ENCODE data around the gene ASPG.

The ASPG gene

DNA sequence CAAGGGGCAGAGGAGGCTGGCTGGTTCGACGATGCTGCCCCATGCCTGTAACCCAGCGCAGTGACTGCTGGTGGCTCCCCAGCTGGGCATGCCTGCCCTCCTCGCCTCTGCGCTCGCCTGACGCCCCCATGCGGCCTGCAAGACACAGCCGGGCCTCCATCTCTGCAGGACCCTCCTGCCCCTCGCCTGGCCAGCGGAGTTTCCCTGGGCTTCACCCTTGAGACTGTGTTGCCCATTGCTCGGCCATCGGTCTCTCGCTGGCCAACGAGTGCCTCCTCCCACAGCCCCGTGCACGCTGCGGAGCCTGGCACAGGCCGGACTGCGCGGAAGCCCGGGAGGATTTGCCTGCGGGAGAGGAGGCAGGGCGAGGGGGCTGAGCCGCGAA lies 17.6 kb downstream of the ASPG start:
- ATAC-seq, result no peak
- TF ChIP-seq ZNF565 (CRISPR knock-in tag; conservative IDR thresholded peaks at IDR 0.05; ENCODE audit: low read depth) (no peak), GLIS3 (CRISPR knock-in tag; IDR thresholded peaks at IDR 0.05) (no peak), ZFP3 (CRISPR knock-in tag; IDR thresholded peaks at IDR 0.05) (no peak), BACH2 (CRISPR knock-in tag; IDR thresholded peaks at IDR 0.05; ENCODE audit: borderline replicate concordance) (no peak), OSR1 (CRISPR knock-in tag; IDR thresholded peaks at IDR 0.05) (no peak), ARNTL (CRISPR knock-in tag; IDR thresholded peaks at IDR 0.05; ENCODE audit: borderline replicate concordance, low read depth) (no peak), TCF4 (CRISPR knock-in tag; IDR thresholded peaks at IDR 0.05; ENCODE audit: borderline replicate concordance) (no peak), ESRRG (CRISPR knock-in tag; IDR thresholded peaks at IDR 0.05) (no peak), RARB (CRISPR knock-in tag; IDR thresholded peaks at IDR 0.05) (no peak), CSDC2 (CRISPR knock-in tag; IDR thresholded peaks at IDR 0.05) (no peak), TSHZ2 (CRISPR knock-in tag; IDR thresholded peaks at IDR 0.05) (no peak), SNAI2 (CRISPR knock-in tag; IDR thresholded peaks at IDR 0.05) (no peak), ISL1 (CRISPR knock-in tag; IDR thresholded peaks at IDR 0.05) (no peak), TOX (CRISPR knock-in tag; IDR thresholded peaks at IDR 0.05; ENCODE audit: borderline replicate concordance) (no peak), ZNF8 (CRISPR knock-in tag; IDR thresholded peaks at IDR 0.05) (no peak)
- TF ChIP-seq, protein P1, sequence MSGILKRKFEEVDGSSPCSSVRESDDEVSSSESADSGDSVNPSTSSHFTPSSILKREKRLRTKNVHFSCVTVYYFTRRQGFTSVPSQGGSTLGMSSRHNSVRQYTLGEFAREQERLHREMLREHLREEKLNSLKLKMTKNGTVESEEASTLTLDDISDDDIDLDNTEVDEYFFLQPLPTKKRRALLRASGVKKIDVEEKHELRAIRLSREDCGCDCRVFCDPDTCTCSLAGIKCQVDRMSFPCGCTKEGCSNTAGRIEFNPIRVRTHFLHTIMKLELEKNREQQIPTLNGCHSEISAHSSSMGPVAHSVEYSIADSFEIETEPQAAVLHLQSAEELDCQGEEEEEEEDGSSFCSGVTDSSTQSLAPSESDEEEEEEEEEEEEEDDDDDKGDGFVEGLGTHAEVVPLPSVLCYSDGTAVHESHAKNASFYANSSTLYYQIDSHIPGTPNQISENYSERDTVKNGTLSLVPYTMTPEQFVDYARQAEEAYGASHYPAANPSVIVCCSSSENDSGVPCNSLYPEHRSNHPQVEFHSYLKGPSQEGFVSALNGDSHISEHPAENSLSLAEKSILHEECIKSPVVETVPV (CRISPR knock-in tag; IDR thresholded peaks at IDR 0.05), result no peak
- TF ChIP-seq, protein P2, sequence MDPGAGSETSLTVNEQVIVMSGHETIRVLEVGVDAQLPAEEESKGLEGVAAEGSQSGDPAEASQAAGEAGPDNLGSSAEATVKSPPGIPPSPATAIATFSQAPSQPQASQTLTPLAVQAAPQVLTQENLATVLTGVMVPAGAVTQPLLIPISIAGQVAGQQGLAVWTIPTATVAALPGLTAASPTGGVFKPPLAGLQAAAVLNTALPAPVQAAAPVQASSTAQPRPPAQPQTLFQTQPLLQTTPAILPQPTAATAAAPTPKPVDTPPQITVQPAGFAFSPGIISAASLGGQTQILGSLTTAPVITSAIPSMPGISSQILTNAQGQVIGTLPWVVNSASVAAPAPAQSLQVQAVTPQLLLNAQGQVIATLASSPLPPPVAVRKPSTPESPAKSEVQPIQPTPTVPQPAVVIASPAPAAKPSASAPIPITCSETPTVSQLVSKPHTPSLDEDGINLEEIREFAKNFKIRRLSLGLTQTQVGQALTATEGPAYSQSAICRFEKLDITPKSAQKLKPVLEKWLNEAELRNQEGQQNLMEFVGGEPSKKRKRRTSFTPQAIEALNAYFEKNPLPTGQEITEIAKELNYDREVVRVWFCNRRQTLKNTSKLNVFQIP (CRISPR knock-in tag; IDR thresholded peaks at IDR 0.05; ENCODE audit: borderline replicate concordance, low read depth), result no peak

DNA sequence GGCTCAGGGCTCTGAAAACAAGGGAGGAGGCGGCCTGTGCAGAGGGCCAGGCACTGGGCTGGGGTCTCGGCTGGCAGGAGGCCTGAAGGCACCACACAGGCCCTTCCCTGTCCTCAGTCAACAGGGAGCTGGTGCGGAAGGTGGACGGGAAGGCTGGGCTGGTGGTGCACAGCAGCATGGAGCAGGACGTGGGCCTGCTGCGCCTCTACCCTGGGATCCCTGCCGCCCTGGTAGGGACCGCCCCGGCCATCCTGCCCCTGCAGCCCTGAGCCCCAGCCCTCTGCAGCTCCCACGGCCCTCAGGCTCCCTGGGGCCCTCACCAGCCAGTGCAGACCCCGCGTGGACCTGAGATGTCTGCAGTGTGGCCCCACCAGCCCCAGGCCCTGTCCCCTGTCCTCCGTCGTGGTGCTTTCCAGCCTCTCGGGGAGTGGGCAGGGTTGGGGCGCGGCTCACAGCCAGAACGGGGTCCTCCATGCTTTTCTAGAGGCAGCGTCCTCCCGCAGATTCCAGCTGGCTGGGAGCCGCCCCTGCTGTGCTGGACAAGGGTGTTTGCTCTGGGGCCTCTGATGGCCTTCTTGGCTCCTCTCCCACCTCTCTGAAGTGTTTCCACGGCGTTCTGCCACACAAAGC lies 18.1 kb downstream of the ASPG start:
- ATAC-seq, result no peak

More for the DNA sequence above, 18.1 kb downstream of the ASPG start:
- no peak for TF ChIP-seq PPARA (CRISPR knock-in tag; IDR thresholded peaks at IDR 0.05; ENCODE audit: borderline replicate concordance)
- no peak for TF ChIP-seq CREB5 (CRISPR knock-in tag; IDR thresholded peaks at IDR 0.05; ENCODE audit: low read depth)
- no peak for TF ChIP-seq GLIS3 (CRISPR knock-in tag; IDR thresholded peaks at IDR 0.05)
- TF ChIP-seq, protein P2 (CRISPR knock-in tag; IDR thresholded peaks at IDR 0.05; ENCODE audit: borderline replicate concordance, low read depth), result no peak
- no peak for TF ChIP-seq ARNTL (CRISPR knock-in tag; IDR thresholded peaks at IDR 0.05; ENCODE audit: borderline replicate concordance, low read depth)
- no peak for TF ChIP-seq TSHZ2 (CRISPR knock-in tag; IDR thresholded peaks at IDR 0.05)
- TF ChIP-seq, protein P1 (CRISPR knock-in tag; IDR thresholded peaks at IDR 0.05), result no peak
- TF ChIP-seq, protein P3, sequence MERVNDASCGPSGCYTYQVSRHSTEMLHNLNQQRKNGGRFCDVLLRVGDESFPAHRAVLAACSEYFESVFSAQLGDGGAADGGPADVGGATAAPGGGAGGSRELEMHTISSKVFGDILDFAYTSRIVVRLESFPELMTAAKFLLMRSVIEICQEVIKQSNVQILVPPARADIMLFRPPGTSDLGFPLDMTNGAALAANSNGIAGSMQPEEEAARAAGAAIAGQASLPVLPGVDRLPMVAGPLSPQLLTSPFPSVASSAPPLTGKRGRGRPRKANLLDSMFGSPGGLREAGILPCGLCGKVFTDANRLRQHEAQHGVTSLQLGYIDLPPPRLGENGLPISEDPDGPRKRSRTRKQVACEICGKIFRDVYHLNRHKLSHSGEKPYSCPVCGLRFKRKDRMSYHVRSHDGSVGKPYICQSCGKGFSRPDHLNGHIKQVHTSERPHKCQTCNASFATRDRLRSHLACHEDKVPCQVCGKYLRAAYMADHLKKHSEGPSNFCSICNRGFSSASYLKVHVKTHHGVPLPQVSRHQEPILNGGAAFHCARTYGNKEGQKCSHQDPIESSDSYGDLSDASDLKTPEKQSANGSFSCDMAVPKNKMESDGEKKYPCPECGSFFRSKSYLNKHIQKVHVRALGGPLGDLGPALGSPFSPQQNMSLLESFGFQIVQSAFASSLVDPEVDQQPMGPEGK (CRISPR knock-in tag; IDR thresholded peaks at IDR 0.05; ENCODE audit: borderline replicate concordance), result no peak
- no peak for TF ChIP-seq ZNF8 (CRISPR knock-in tag; IDR thresholded peaks at IDR 0.05)
- TF ChIP-seq ZFP30 (CRISPR knock-in tag; IDR thresholded peaks at IDR 0.05), result no peak
- no peak for TF ChIP-seq ZNF565 (CRISPR knock-in tag; conservative IDR thresholded peaks at IDR 0.05; ENCODE audit: low read depth)
- TF ChIP-seq ZC3H10 (CRISPR knock-in tag; IDR thresholded peaks at IDR 0.05), result no peak
- TF ChIP-seq ISL1 (CRISPR knock-in tag; IDR thresholded peaks at IDR 0.05), result no peak
- TF ChIP-seq ESRRG (CRISPR knock-in tag; IDR thresholded peaks at IDR 0.05), result no peak
- TF ChIP-seq RARB (CRISPR knock-in tag; IDR thresholded peaks at IDR 0.05), result no peak
- no peak for TF ChIP-seq TCF4 (CRISPR knock-in tag; IDR thresholded peaks at IDR 0.05; ENCODE audit: borderline replicate concordance)
- TF ChIP-seq SNAI2 (CRISPR knock-in tag; IDR thresholded peaks at IDR 0.05), result no peak
- no peak for TF ChIP-seq TOX (CRISPR knock-in tag; IDR thresholded peaks at IDR 0.05; ENCODE audit: borderline replicate concordance)
- TF ChIP-seq CSDC2 (CRISPR knock-in tag; IDR thresholded peaks at IDR 0.05), result no peak
- TF ChIP-seq ZFP3 (CRISPR knock-in tag; IDR thresholded peaks at IDR 0.05), result no peak
